HUES48 (cell line): ENCODE results near the gene ZNF124.

Experiments
- H3K27ac ChIP-seq: one replicate; pipeline ENCODE4 v1.7.0; 2013; ENCODE audit warnings: low read depth, low read length, inconsistent platforms
- H3K27me3 ChIP-seq: 2 replicates; pipeline ENCODE4 v1.6.1; 2013; ENCODE audit warnings: mild to moderate bottlenecking, low read length; ENCODE audit not compliant: control insufficient read depth, insufficient read depth
- H3K36me3 ChIP-seq: 2 replicates; pipeline ENCODE4 v1.6.1; 2013; ENCODE audit warnings: low read length; ENCODE audit not compliant: control insufficient read depth, insufficient read depth
- H3K4me1 ChIP-seq: 2 replicates; pipeline ENCODE4 v1.6.1; 2013; ENCODE audit warnings: mild to moderate bottlenecking, low read length; ENCODE audit not compliant: control insufficient read depth, insufficient read depth
- H3K4me3 ChIP-seq: 2 replicates; pipeline ENCODE4 v1.5.1; 2013; ENCODE audit warnings: mild to moderate bottlenecking, low read depth, low read length
- H3K9ac ChIP-seq: 2 replicates; pipeline ENCODE4 v1.6.1; 2013; ENCODE audit warnings: mild to moderate bottlenecking, low read depth, low read length, moderate library complexity
- H3K9me3 ChIP-seq: 2 replicates; pipeline ENCODE4 v1.6.1; 2013; ENCODE audit warnings: low read length; ENCODE audit not compliant: control insufficient read depth, insufficient read depth

Gene ZNF124

GRCh38 chr1:247204177-247204647, 32.4 kb upstream of the ZNF124 start:
- no peak overlapping the region for H3K27ac ChIP-seq
- H3K9me3 ChIP-seq, result no peaks in the 10 kb centered on the region
- peaks cover 3% of the 10 kb centered on the region for H3K4me1 ChIP-seq
- H3K4me3 ChIP-seq, result no peak overlapping the region
- no peaks in the 10 kb centered on the region for H3K27me3 ChIP-seq
- peaks cover 17% of the 10 kb centered on the region for H3K36me3 ChIP-seq
- no peak overlapping the region for H3K9ac ChIP-seq

- Histone ChIP-seq H3K27me3 (no peaks in the 10 kb centered on the region), H3K9ac (no peak overlapping the region), H3K4me1 (no peaks in the 10 kb centered on the region), H3K4me3 (no peak overlapping the region), H3K36me3 (peaks cover 49% of the 10 kb centered on the region), H3K9me3 (peaks cover 2% of the 10 kb centered on the region), H3K27ac (no peak overlapping the region)
Measured at GRCh38 chr1:247198781-247199180, 27.0 kb upstream of the ZNF124 start.

- Histone ChIP-seq H3K36me3 (peaks cover 55% of the 10 kb centered on the region), H3K9me3 (peaks cover 37% of the 10 kb centered on the region), H3K27me3 (no peaks in the 10 kb centered on the region)
Measured at GRCh38 chr1:247193958-247194357, 22.1 kb upstream of the ZNF124 start.

GRCh38 chr1:247189981-247190798, 18.4 kb upstream of the ZNF124 start:
- Histone ChIP-seq H3K9ac (no peak overlapping the region), H3K4me1 (no peaks in the 10 kb centered on the region), H3K4me3 (no peak overlapping the region), H3K27me3 (no peaks in the 10 kb centered on the region), H3K36me3 (peaks cover 27% of the 10 kb centered on the region), H3K9me3 (peaks cover 37% of the 10 kb centered on the region), H3K27ac (no peak overlapping the region)

More at GRCh38 chr1:247193958-247194357, 22.1 kb upstream of the ZNF124 start:
- Histone ChIP-seq H3K9ac (no peak overlapping the region), H3K4me1 (no peaks in the 10 kb centered on the region), H3K4me3 (no peak overlapping the region), H3K27ac (no peak overlapping the region)

- H3K9me3 ChIP-seq, result peaks cover 16% of the 10 kb centered on the region
- no peak overlapping the region for H3K9ac ChIP-seq
- no peak overlapping the region for H3K4me3 ChIP-seq
- H3K4me1 ChIP-seq, result no peaks in the 10 kb centered on the region
- peaks cover 14% of the 10 kb centered on the region for H3K36me3 ChIP-seq
- no peak overlapping the region for H3K27ac ChIP-seq
- H3K27me3 ChIP-seq, result no peaks in the 10 kb centered on the region
Measured at GRCh38 chr1:247185667-247186066, 13.8 kb upstream of the ZNF124 start.

- H3K36me3 ChIP-seq, result peaks cover under 1% of the 10 kb centered on the region; the same call in 1 of the 2 replicates
- H3K27ac ChIP-seq, result no peak overlapping the region
Measured at GRCh38 chr1:247184254-247184653, 12.4 kb upstream of the ZNF124 start.

GRCh38 chr1:247182994-247183393, 11.2 kb upstream of the ZNF124 start:
- Histone ChIP-seq H3K27ac (no peak overlapping the region), H3K27me3 (no peaks in the 10 kb centered on the region), H3K9ac (no peak overlapping the region), H3K9me3 (no peaks in the 10 kb centered on the region), H3K4me1 (no peaks in the 10 kb centered on the region), H3K4me3 (no peak overlapping the region), H3K36me3 (no peaks in the 10 kb centered on the region)

More at GRCh38 chr1:247184254-247184653, 12.4 kb upstream of the ZNF124 start:
- Histone ChIP-seq H3K4me3 (no peak overlapping the region), H3K4me1 (no peaks in the 10 kb centered on the region), H3K9ac (no peak overlapping the region), H3K9me3 (peaks cover 2% of the 10 kb centered on the region; the same call in 1 of the 2 replicates), H3K27me3 (no peaks in the 10 kb centered on the region)

- no peaks in the 10 kb centered on the region for H3K36me3 ChIP-seq
- H3K4me3 ChIP-seq, result no peak overlapping the region
- no peaks in the 10 kb centered on the region for H3K4me1 ChIP-seq
- H3K9ac ChIP-seq, result no peak overlapping the region
- H3K27ac ChIP-seq, result no peak overlapping the region
- no peaks in the 10 kb centered on the region for H3K27me3 ChIP-seq
- H3K9me3 ChIP-seq, result no peaks in the 10 kb centered on the region
Measured at GRCh38 chr1:247180581-247180980, 8.8 kb upstream of the ZNF124 start.

- H3K27me3 ChIP-seq, result no peaks in the 10 kb centered on the region
- H3K4me3 ChIP-seq, result no peak overlapping the region
- no peak overlapping the region for H3K27ac ChIP-seq
- H3K36me3 ChIP-seq, result no peaks in the 10 kb centered on the region
- no peaks in the 10 kb centered on the region for H3K4me1 ChIP-seq
- H3K9me3 ChIP-seq, result no peaks in the 10 kb centered on the region
- no peak overlapping the region for H3K9ac ChIP-seq
Measured at GRCh38 chr1:247177755-247178154, 5.9 kb upstream of the ZNF124 start.

GRCh38 chr1:247175458-247175857, 3.6 kb upstream of the ZNF124 start:
- no peaks in the 10 kb centered on the region for H3K9me3 ChIP-seq
- H3K4me1 ChIP-seq, result no peaks in the 10 kb centered on the region

GRCh38 chr1:247173431-247173830, 1.6 kb upstream of the ZNF124 start:
- H3K4me3 ChIP-seq, result no peak overlapping the region
- no peaks in the 10 kb centered on the region for H3K4me1 ChIP-seq
- peaks cover 4% of the 10 kb centered on the region for H3K36me3 ChIP-seq
- no peaks in the 10 kb centered on the region for H3K9me3 ChIP-seq
- H3K27me3 ChIP-seq, result no peaks in the 10 kb centered on the region
- no peak overlapping the region for H3K9ac ChIP-seq
- H3K27ac ChIP-seq, result no peak overlapping the region

More at GRCh38 chr1:247175458-247175857, 3.6 kb upstream of the ZNF124 start:
- H3K27ac ChIP-seq, result no peak overlapping the region
- H3K36me3 ChIP-seq, result no peaks in the 10 kb centered on the region
- H3K4me3 ChIP-seq, result no peak overlapping the region
- no peaks in the 10 kb centered on the region for H3K27me3 ChIP-seq
- H3K9ac ChIP-seq, result no peak overlapping the region
